Upper lobe of right lung (tissue), 1 donor: ENCODE data around the gene PML. TPM values are rescaled to one million over a fixed set of nuclear protein-coding genes. Genes with fewer than 3 reads are reported as not detected.

Experiments used
- ATAC-seq: fragments of 200-7000 bp; cut with Tn5 transposase; one replicate; pipeline ENCODE4 v1.9.1; 2020; ENCODE audit warnings: mild to moderate bottlenecking, moderate library complexity
- DNase-seq: peaks from one replicate; pipeline ENCODE4 v3.0.0-alpha.2; 2020
- H3K27ac ChIP-seq: fragments of 200-600 bp; one replicate; pipeline ENCODE4 v1.8.0; 2022
- H3K27me3 ChIP-seq: fragments of 200-600 bp; one replicate; pipeline ENCODE4 v1.8.0; 2022; ENCODE audit warnings: mild to moderate bottlenecking
- H3K36me3 ChIP-seq: fragments of 200-600 bp; one replicate; pipeline ENCODE4 v1.8.0; 2022
- H3K4me1 ChIP-seq: fragments of 200-600 bp; one replicate; pipeline ENCODE4 v1.8.0; 2022
- H3K4me3 ChIP-seq: fragments of 200-600 bp; one replicate; pipeline ENCODE4 v1.8.0; 2022; ENCODE audit warnings: mild to moderate bottlenecking
- H3K9me3 ChIP-seq: fragments of 200-600 bp; one replicate; pipeline ENCODE4 v1.8.0; 2022
- intact Hi-C: fragments of 100-400 bp; cut with DNase I; formaldehyde crosslinking; loops from one replicate; pipeline ENCODE4 v1.11.0; 2022
- total RNA-seq: library from RNA; stranded (reverse); fragmentation: NEBNext Ultra II Directional; extraction: Animal tissue kit (Norgen Biotek cat#: 25700); gene quantifications from one replicate; pipeline ENCODE4 v1.2.1, GENCODE V29; 2021
- TF ChIP-seq, protein P1 (sequence below): fragments of 200-600 bp; IDR thresholded peaks from one replicate; pipeline ENCODE4 v1.8.0; 2022; ENCODE audit warnings: antibody characterized with exemption
- donor health status: DM: no; HTN: yes; CAD: no; lungs with severe emphysema.

PML gene
- total RNA-seq, 1 donor from 2014 or later = 82.9 TPM

GRCh38 chr15:73996939-73997338 is 2.4 kb downstream of the PML start:
- TF ChIP-seq, protein P1, sequence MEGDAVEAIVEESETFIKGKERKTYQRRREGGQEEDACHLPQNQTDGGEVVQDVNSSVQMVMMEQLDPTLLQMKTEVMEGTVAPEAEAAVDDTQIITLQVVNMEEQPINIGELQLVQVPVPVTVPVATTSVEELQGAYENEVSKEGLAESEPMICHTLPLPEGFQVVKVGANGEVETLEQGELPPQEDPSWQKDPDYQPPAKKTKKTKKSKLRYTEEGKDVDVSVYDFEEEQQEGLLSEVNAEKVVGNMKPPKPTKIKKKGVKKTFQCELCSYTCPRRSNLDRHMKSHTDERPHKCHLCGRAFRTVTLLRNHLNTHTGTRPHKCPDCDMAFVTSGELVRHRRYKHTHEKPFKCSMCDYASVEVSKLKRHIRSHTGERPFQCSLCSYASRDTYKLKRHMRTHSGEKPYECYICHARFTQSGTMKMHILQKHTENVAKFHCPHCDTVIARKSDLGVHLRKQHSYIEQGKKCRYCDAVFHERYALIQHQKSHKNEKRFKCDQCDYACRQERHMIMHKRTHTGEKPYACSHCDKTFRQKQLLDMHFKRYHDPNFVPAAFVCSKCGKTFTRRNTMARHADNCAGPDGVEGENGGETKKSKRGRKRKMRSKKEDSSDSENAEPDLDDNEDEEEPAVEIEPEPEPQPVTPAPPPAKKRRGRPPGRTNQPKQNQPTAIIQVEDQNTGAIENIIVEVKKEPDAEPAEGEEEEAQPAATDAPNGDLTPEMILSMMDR = no peak
- no peak for DNase-seq
- H3K9me3 ChIP-seq = no peaks in the 10 kb centered on the region
- peaks cover 34% of the 10 kb centered on the region for H3K36me3 ChIP-seq
- no peak for ATAC-seq
- H3K4me1 ChIP-seq = peaks cover 59% of the 10 kb centered on the region
- H3K27ac ChIP-seq = peak overlapping the region; percentile 85
- H3K4me3 ChIP-seq = peak overlapping the region; percentile 62
- H3K27me3 ChIP-seq = no peaks in the 10 kb centered on the region
- intact Hi-C loops = no loop called here

GRCh38 chr15:73997986-73998385 is 3.5 kb downstream of the PML start:
- Histone ChIP-seq H3K9me3 (no peaks in the 10 kb centered on the region), H3K27me3 (no peaks in the 10 kb centered on the region), H3K27ac (no peak overlapping the region), H3K4me1 (peaks cover 53% of the 10 kb centered on the region), H3K36me3 (peaks cover 44% of the 10 kb centered on the region), H3K4me3 (peak overlapping the region; percentile 62)
- TF ChIP-seq, protein P1 = no peak
- DNase-seq (no peak), ATAC-seq (no peak)
- intact Hi-C loops = no loop called here

GRCh38 chr15:74006774-74007639 is 12.5 kb downstream of the PML start:
- Histone ChIP-seq H3K27ac (peak overlapping the region; percentile 43), H3K4me1 (peaks cover 57% of the 10 kb centered on the region), H3K4me3 (no peak overlapping the region), H3K9me3 (no peaks in the 10 kb centered on the region), H3K36me3 (peaks cover 44% of the 10 kb centered on the region), H3K27me3 (no peaks in the 10 kb centered on the region)
- DNase-seq (no peak), ATAC-seq (no peak)
- intact Hi-C loops = no loop called here
- TF ChIP-seq, protein P1 = no peak

GRCh38 chr15:74007820-74008371 is 13.4 kb downstream of the PML start:
- Histone ChIP-seq H3K27ac (peak overlapping the region; percentile 43), H3K4me1 (peaks cover 63% of the 10 kb centered on the region), H3K27me3 (no peaks in the 10 kb centered on the region), H3K9me3 (no peaks in the 10 kb centered on the region), H3K4me3 (no peak overlapping the region), H3K36me3 (peaks cover 35% of the 10 kb centered on the region)
- TF ChIP-seq, protein P1 = no peak
- ATAC-seq (peak; percentile 8), DNase-seq (no peak)
- intact Hi-C loops = no loop called here

DNA sequence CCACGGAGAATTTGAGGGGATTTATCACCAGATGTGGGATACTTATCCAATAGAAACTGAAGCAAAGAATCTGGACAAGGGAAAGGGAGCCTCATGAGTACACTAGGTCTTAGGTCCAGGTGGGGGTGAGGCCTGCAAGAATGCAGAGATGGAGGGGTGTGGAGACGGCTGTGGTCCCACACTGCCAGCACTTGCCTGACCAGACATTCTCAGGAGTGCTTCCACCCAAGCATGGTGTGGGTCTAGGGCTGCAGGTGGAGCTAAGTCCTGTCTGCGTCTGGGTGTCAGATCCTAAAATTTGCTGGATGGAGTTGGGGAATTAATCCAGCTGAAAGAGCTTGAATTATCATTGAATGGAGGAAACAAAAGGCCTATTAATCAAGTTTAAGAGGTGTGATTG is 14.4 kb downstream of the PML start:
- TF ChIP-seq, protein P1 = no peak
- no peak for DNase-seq
- Histone ChIP-seq H3K4me3 (no peak overlapping the region), H3K9me3 (no peaks in the 10 kb centered on the region), H3K27me3 (no peaks in the 10 kb centered on the region), H3K27ac (no peak overlapping the region), H3K36me3 (peaks cover 25% of the 10 kb centered on the region), H3K4me1 (peaks cover 60% of the 10 kb centered on the region)
- intact Hi-C loops = no loop called here
- no peak for ATAC-seq
